Lung (tissue), 12 donors: ENCODE data around the gene ECM1. TPM values are rescaled to one million over a fixed set of nuclear protein-coding genes. Genes with fewer than 3 reads are reported as not detected.
A peak's percentile ranks its signal among the peaks of the same experiment; 100 is the strongest.

Source experiments
- ATAC-seq: fragments of 200-7000 bp; cut with Tn5 transposase; one replicate; pipeline ENCODE4 v1.9.1; 2020; ENCODE audit warnings: moderate number of reproducible peaks; ENCODE audit not compliant: insufficient read depth, low FRiP score
- DNase-seq, 3 donors: peaks; one replicate each; pipeline ENCODE4 v3.0.0-alpha.2; 2013 to 2017
- H3K27ac ChIP-seq, 2 donors: one replicate each; pipeline ENCODE4 v1.5.1; 2013; ENCODE audit warnings: mild to moderate bottlenecking in 2 of 2, moderate library complexity in 2 of 2, control low read depth in 1 of 2, inconsistent platforms in 1 of 2, low read depth in 1 of 2, low read length in 1 of 2
- H3K27me3 ChIP-seq, 3 donors: one replicate each; pipeline ENCODE4 v1.5.1; 2013; ENCODE audit warnings: low read length in 2 of 3; ENCODE audit not compliant: control insufficient read depth in 3 of 3, insufficient read depth in 3 of 3
- H3K36me3 ChIP-seq, 4 donors: one replicate each; pipeline ENCODE4 v1.5.1; 2013; ENCODE audit warnings: low read length in 4 of 4, mild to moderate bottlenecking in 1 of 4, moderate library complexity in 1 of 4; ENCODE audit not compliant: control insufficient read depth in 4 of 4, insufficient read depth in 4 of 4
- H3K4me1 ChIP-seq, 5 donors: one replicate each; pipeline ENCODE4 v1.5.1; 2013; ENCODE audit warnings: low read length in 5 of 5, mild to moderate bottlenecking in 2 of 5, moderate library complexity in 1 of 5; ENCODE audit not compliant: control insufficient read depth in 5 of 5, insufficient read depth in 5 of 5
- H3K4me3 ChIP-seq: one replicate; pipeline ENCODE4 v1.5.1; 2013; ENCODE audit warnings: mild to moderate bottlenecking, control low read depth, moderate library complexity
- H3K9ac ChIP-seq, 2 donors: one replicate each; pipeline ENCODE4 v1.5.1; 2013; ENCODE audit warnings: low read length in 2 of 2, control low read depth in 1 of 2; ENCODE audit not compliant: insufficient read depth in 1 of 2
- H3K9me3 ChIP-seq, 4 donors: one replicate each; pipeline ENCODE4 v1.5.1; 2013; ENCODE audit warnings: low read length in 3 of 4, mild to moderate bottlenecking in 1 of 4, moderate library complexity in 1 of 4; ENCODE audit not compliant: control insufficient read depth in 4 of 4, insufficient read depth in 3 of 4
- WGBS, 2 donors: extraction: QIAGEN DNeasy Blood & Tissue Kit; methylation state at CpG; one replicate each; pipeline ENCODE4 v1.1.7; 2013; 5-methylcytosine and 5-hydroxymethylcytosine counted together
- polyA plus RNA-seq, 2 donors: library from polyadenylated mRNA; stranded (reverse); fragments of 200-250 nt; gene quantifications; one replicate each; pipeline ENCODE4 v1.2.1, GENCODE V29; 2013
- total RNA-seq, 2 donors: library from RNA; depleted of rRNA in 1 of 2; stranded (reverse); fragments of >200 nt in 1 of 2; gene quantifications; one replicate each; pipeline ENCODE4 v1.2.1, GENCODE V29; 2014 to 2021
- TF ChIP-seq, protein P1 (sequence below): IDR thresholded peaks from 2 replicates; pipeline ENCODE4 v1.5.1; 2012; ENCODE audit warnings: mild to moderate bottlenecking; ENCODE audit errors: control extremely low read depth, extremely low read depth
- donor health status: control.
- donor health status: control.
- donor health status: Bipolar disorder and iron deficiency.
- donor health status: healthy.
- donor health status: DM: yes; HTN: yes; CAD: no.

ECM1 gene
- total and polyA plus RNA-seq, 4 donors, result 1.2 to 20.0 (median 10.7) TPM

DNA sequence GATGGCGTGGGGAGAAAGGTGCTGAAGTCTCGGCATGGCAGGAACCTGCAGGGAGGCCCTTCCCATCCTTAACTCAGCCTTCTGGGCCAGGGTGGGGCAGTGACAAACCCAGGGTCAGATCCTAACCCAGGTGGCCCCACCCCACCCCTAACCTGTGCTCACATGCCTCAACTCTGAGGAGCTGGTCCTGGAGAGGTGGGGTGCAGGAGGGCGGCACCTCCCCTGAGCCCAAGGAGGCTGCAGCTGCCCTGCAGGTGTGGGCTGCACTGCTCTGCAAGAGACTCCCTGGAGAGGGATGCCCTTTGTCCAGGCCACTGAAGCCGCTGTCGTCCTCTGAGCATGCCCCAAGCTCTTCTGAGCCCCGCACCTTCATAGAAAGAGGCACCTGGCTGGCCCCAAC is 26.1 kb downstream of the ECM1 start:
- H3K9me3 ChIP-seq, result no peaks in the 10 kb centered on the region
- 93 to 96% methylated on average over 6 of the region's 6 CpGs for WGBS, 2 donors
- no peaks in the 10 kb centered on the region for H3K36me3 ChIP-seq
- H3K27ac ChIP-seq, result no peak overlapping the region
- H3K4me1 ChIP-seq, result peaks cover 0 to 8% (median 2%) of the 10 kb centered on the region in 5 donors
- DNase-seq (no peak), ATAC-seq (no peak)
- no peak overlapping the region for H3K9ac ChIP-seq
- TF ChIP-seq, protein P1, sequence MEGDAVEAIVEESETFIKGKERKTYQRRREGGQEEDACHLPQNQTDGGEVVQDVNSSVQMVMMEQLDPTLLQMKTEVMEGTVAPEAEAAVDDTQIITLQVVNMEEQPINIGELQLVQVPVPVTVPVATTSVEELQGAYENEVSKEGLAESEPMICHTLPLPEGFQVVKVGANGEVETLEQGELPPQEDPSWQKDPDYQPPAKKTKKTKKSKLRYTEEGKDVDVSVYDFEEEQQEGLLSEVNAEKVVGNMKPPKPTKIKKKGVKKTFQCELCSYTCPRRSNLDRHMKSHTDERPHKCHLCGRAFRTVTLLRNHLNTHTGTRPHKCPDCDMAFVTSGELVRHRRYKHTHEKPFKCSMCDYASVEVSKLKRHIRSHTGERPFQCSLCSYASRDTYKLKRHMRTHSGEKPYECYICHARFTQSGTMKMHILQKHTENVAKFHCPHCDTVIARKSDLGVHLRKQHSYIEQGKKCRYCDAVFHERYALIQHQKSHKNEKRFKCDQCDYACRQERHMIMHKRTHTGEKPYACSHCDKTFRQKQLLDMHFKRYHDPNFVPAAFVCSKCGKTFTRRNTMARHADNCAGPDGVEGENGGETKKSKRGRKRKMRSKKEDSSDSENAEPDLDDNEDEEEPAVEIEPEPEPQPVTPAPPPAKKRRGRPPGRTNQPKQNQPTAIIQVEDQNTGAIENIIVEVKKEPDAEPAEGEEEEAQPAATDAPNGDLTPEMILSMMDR, result no peak
- H3K27me3 ChIP-seq, result no peaks in the 10 kb centered on the region
- no peak overlapping the region for H3K4me3 ChIP-seq

GRCh38 chr1:150535511-150536287 is 27.8 kb downstream of the ECM1 start:
- no peak for DNase-seq
- TF ChIP-seq, protein P1, result no peak
- Histone ChIP-seq H3K4me1 (peaks cover 0 to 6% (median 0%) of the 10 kb centered on the region in 5 donors), H3K9me3 (no peaks in the 10 kb centered on the region), H3K9ac (no peak overlapping the region), H3K36me3 (no peaks in the 10 kb centered on the region), H3K27me3 (no peaks in the 10 kb centered on the region), H3K4me3 (no peak overlapping the region), H3K27ac (peak overlapping the region in 1 of 2 donors; percentile 37)
- WGBS, 2 donors, result 92 to 97% methylated on average over 14 of the region's 14 CpGs
- ATAC-seq, result no peak

DNA sequence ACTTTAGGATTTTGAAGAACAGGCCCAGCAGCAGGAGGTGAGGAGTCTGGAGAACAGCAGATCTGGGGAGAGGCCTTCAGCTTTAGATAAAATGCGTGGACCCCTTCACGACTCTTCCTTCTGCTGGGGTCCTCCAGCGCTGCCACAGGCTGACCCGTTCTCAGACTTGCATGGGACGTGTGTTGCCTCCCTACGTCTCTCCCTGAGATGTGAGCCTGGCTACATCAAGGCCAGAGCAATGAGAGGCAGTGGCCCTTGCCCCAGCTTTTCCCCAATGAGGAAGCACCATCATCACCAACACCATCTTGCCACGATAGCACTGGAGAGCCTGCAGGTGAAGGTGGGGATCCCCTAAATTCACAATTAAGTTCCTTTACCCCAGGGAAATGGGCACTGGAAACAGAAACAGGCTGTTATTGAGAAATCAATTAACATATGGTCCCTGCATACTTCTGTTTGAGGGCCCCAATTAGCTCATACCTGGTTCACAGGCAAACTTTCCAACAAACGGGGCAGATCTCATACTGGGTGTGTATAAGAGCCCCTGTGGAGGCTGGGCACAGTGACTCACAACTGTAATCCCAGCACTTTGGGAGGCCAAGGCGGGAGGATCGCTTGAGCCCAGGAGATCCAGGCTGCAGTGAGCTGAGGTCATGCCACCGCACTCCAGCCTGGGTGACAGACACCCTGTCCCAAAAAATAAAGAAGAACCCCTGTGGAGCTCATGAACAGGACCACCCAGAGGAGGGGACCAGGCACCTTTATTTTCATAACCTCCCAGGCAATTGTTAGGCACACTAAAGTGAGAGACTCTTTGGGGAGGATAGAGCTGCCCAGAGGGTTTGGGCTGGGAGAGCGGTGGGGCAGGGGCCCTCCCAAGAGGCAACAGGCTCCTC is 29.2 kb downstream of the ECM1 start:
- TF ChIP-seq, protein P1, result no peak
- 92 to 94% methylated on average over 12 of the region's 12 CpGs for WGBS, 2 donors
- ATAC-seq, result no peak
- no peak overlapping the region for H3K4me3 ChIP-seq
- DNase-seq, result no peak
- H3K27ac ChIP-seq, result no peak overlapping the region
- H3K27me3 ChIP-seq, result no peaks in the 10 kb centered on the region
- H3K36me3 ChIP-seq, result no peaks in the 10 kb centered on the region
- H3K9me3 ChIP-seq, result no peaks in the 10 kb centered on the region
- peaks cover 0 to 6% (median 0%) of the 10 kb centered on the region in 5 donors for H3K4me1 ChIP-seq
- no peak overlapping the region for H3K9ac ChIP-seq
